Activated CD4-positive, alpha-beta T cell treated with anti-CD3 and anti-CD28 coated beads, Interleukin-2, amount 10 ng/mL, durations not matched to agents 7 days and 5 days (primary cell): ENCODE measurements around the gene TOR4A. TPM values are rescaled to one million over a fixed set of nuclear protein-coding genes. Genes with fewer than 3 reads are reported as not detected.

Experiments used
- CTCF ChIA-PET: fragments of 350-600 bp; sonication (Branson Sonifier 250); formaldehyde crosslinking; loops from one replicate; lab custom pipeline; 2021; ENCODE audit warnings: antibody characterized with exemption; lab: Charles Lee
- POLR2A ChIA-PET: fragments of 350-600 bp; sonication (Branson Sonifier 250); formaldehyde crosslinking; loops from one replicate; lab custom pipeline; 2021; ENCODE audit warnings: antibody characterized with exemption; lab: Charles Lee
- DNase-seq: peaks from one replicate; pipeline ENCODE4 v3.0.0-alpha.2; 2020
- H3K27ac Mint-ChIP-seq: one replicate; pipeline ENCODE4 v1.8.0; 2021; ENCODE audit warnings: mild to moderate bottlenecking, moderate library complexity, mixed read lengths
- H3K27me3 Mint-ChIP-seq: one replicate; pipeline ENCODE4 v1.8.0; 2021; ENCODE audit warnings: mixed read lengths
- H3K36me3 Mint-ChIP-seq: one replicate; pipeline ENCODE4 v1.8.0; 2021; ENCODE audit warnings: low read depth, mixed read lengths
- H3K4me1 Mint-ChIP-seq: one replicate; pipeline ENCODE4 v1.8.0; 2021; ENCODE audit warnings: mixed read lengths
- H3K4me3 Mint-ChIP-seq: one replicate; pipeline ENCODE4 v1.8.0; 2021; ENCODE audit warnings: mild to moderate bottlenecking, moderate library complexity, mixed read lengths
- H3K9me3 Mint-ChIP-seq: one replicate; pipeline ENCODE4 v1.8.0; 2021; ENCODE audit warnings: mixed read lengths
- total RNA-seq, 2 experiments: library from RNA; stranded (reverse); gene quantifications; one replicate each; pipeline ENCODE4 v1.2.3, GENCODE V29; 2021

The TOR4A gene
- total RNA-seq, 2 experiments from 2014 or later: 6.0 to 7.1 TPM

- Mint-ChIP-seq H3K27me3 (no peaks in the 10 kb centered on the region), H3K4me3 (no peak overlapping the region), H3K27ac (no peak overlapping the region), H3K36me3 (peaks cover 30% of the 10 kb centered on the region), H3K9me3 (no peaks in the 10 kb centered on the region), H3K4me1 (peaks cover 33% of the 10 kb centered on the region)
- DNase-seq: no peak
- CTCF ChIA-PET: interaction anchor here (0.9 kb wide), 1 partner anchor 224 kb away, joined by 6 read pairs; no protein-coding TSS in a partner anchor
- POLR2A ChIA-PET: no interaction called here
These were observed 5.1 kb upstream of the TOR4A start for GRCh38 chr9:137272241-137273094.

- Mint-ChIP-seq H3K4me1 (peaks cover 32% of the 10 kb centered on the region), H3K36me3 (peaks cover 28% of the 10 kb centered on the region), H3K27ac (no peak overlapping the region), H3K9me3 (no peaks in the 10 kb centered on the region), H3K27me3 (no peaks in the 10 kb centered on the region), H3K4me3 (no peak overlapping the region)
- CTCF ChIA-PET: interaction anchor here (0.9 kb wide), 1 partner anchor 223 kb away, joined by 6 read pairs; no protein-coding TSS in a partner anchor
- DNase-seq: no peak
- POLR2A ChIA-PET: no interaction called here
These were observed 4.4 kb upstream of the TOR4A start for GRCh38 chr9:137273095-137273490.

- Mint-ChIP-seq H3K36me3 (peaks cover 23% of the 10 kb centered on the region), H3K9me3 (no peaks in the 10 kb centered on the region), H3K4me1 (peaks cover 31% of the 10 kb centered on the region), H3K27me3 (no peaks in the 10 kb centered on the region), H3K4me3 (no peak overlapping the region), H3K27ac (no peak overlapping the region)
- CTCF ChIA-PET: interaction anchor here (0.8 to 0.9 kb wide), 2 partner anchors 13 to 222 kb away, joined by 4 to 6 read pairs; no protein-coding TSS in a partner anchor
- POLR2A ChIA-PET: no interaction called here
- DNase-seq: no peak
These were observed 3.8 kb upstream of the TOR4A start for GRCh38 chr9:137273611-137274320.

GRCh38 chr9:137275203-137275587 lies 2.3 kb upstream of the TOR4A start:
- ChIA-PET POLR2A (no interaction called here), CTCF (interaction anchor here (0.9 kb wide), 1 partner anchor 10 kb away, joined by 4 read pairs; no protein-coding TSS in a partner anchor)
- no peaks in the 10 kb centered on the region for H3K9me3 Mint-ChIP-seq
- peak overlapping the region; percentile 4 for H3K27ac Mint-ChIP-seq
- H3K27me3 Mint-ChIP-seq: no peaks in the 10 kb centered on the region
- H3K4me1 Mint-ChIP-seq: peaks cover 27% of the 10 kb centered on the region
- H3K4me3 Mint-ChIP-seq: no peak overlapping the region
- DNase-seq: no peak
- H3K36me3 Mint-ChIP-seq: peaks cover 13% of the 10 kb centered on the region

GRCh38 chr9:137275588-137276472 lies 1.7 kb upstream of the TOR4A start:
- no peak for DNase-seq
- Mint-ChIP-seq H3K4me3 (no peak overlapping the region), H3K27me3 (no peaks in the 10 kb centered on the region), H3K4me1 (peaks cover 27% of the 10 kb centered on the region), H3K27ac (peak overlapping the region; percentile 4), H3K36me3 (peaks cover 13% of the 10 kb centered on the region), H3K9me3 (no peaks in the 10 kb centered on the region)
- POLR2A ChIA-PET: no interaction called here
- CTCF ChIA-PET: interaction anchor here (1.5 kb wide), 1 partner anchor 21 kb away, joined by 4 read pairs; the partner anchor contains the start of gene NELFB

GRCh38 chr9:137276473-137277328 lies 825 bp upstream of the TOR4A start:
- POLR2A ChIA-PET: no interaction called here
- Mint-ChIP-seq H3K9me3 (no peaks in the 10 kb centered on the region), H3K4me1 (peaks cover 18% of the 10 kb centered on the region)

GRCh38 chr9:137278061-137278701 lies 655 bp downstream of the TOR4A start:
- peak overlapping the region; percentile 75 for H3K4me3 Mint-ChIP-seq
- DNase-seq: no peak
- peaks cover 16% of the 10 kb centered on the region for H3K4me1 Mint-ChIP-seq
- H3K36me3 Mint-ChIP-seq: peaks cover 8% of the 10 kb centered on the region
- peaks cover 2% of the 10 kb centered on the region for H3K27me3 Mint-ChIP-seq
- POLR2A ChIA-PET: no interaction called here
- no peak overlapping the region for H3K27ac Mint-ChIP-seq
- CTCF ChIA-PET: interaction anchor here (1.2 to 1.4 kb wide), 2 partner anchors 9 to 24 kb away, joined by 3 to 5 read pairs; partner anchors contain the start of gene NRARP
- no peaks in the 10 kb centered on the region for H3K9me3 Mint-ChIP-seq

More at GRCh38 chr9:137276473-137277328, 825 bp upstream of the TOR4A start:
- H3K36me3 Mint-ChIP-seq: peaks cover 8% of the 10 kb centered on the region
- H3K4me3 Mint-ChIP-seq: peak overlapping the region; percentile 36
- DNase-seq: no peak
- H3K27me3 Mint-ChIP-seq: no peaks in the 10 kb centered on the region
- CTCF ChIA-PET: interaction anchor here (1.2 to 1.5 kb wide), 3 partner anchors 10 to 26 kb away, joined by 3 to 5 read pairs (median 4); partner anchors contain the start of genes NELFB and NRARP
- no peak overlapping the region for H3K27ac Mint-ChIP-seq

- no peak for DNase-seq
- H3K36me3 Mint-ChIP-seq: peaks cover 4% of the 10 kb centered on the region
- H3K27me3 Mint-ChIP-seq: peaks cover 6% of the 10 kb centered on the region
- ChIA-PET CTCF (interaction anchor here (1.2 to 1.3 kb wide), 2 partner anchors 11 to 42 kb away, joined by 3 to 4 read pairs; no protein-coding TSS in a partner anchor), POLR2A (no interaction called here)
- H3K9me3 Mint-ChIP-seq: no peaks in the 10 kb centered on the region
- no peak overlapping the region for H3K4me3 Mint-ChIP-seq
- no peak overlapping the region for H3K27ac Mint-ChIP-seq
- peaks cover 16% of the 10 kb centered on the region for H3K4me1 Mint-ChIP-seq
These were observed 1.5 kb downstream of the TOR4A start for GRCh38 chr9:137278721-137279711.

GRCh38 chr9:137279741-137280473 lies 2.4 kb downstream of the TOR4A start:
- DNase-seq: no peak
- Mint-ChIP-seq H3K36me3 (no peaks in the 10 kb centered on the region), H3K4me3 (no peak overlapping the region), H3K27me3 (peaks cover 6% of the 10 kb centered on the region), H3K4me1 (peaks cover 16% of the 10 kb centered on the region), H3K9me3 (no peaks in the 10 kb centered on the region), H3K27ac (no peak overlapping the region)
- POLR2A ChIA-PET: no interaction called here
- CTCF ChIA-PET: interaction anchor here (1.2 to 1.3 kb wide), 2 partner anchors 10 to 43 kb away, joined by 3 to 4 read pairs; no protein-coding TSS in a partner anchor
